Ureter (tissue), 1 donor: ENCODE results near the gene TRIM52. TPM values are rescaled to one million over a fixed set of nuclear protein-coding genes. Genes with fewer than 3 reads are reported as not detected.

Experiments
- DNase-seq: peaks from one replicate; pipeline ENCODE4 v3.0.0-alpha.2; 2020; ENCODE audit warnings: low spot score
- total RNA-seq: library from RNA; stranded (reverse); gene quantifications from one replicate; pipeline ENCODE4 v1.2.4, GENCODE V29; 2023
- donor health status: DM: yes; HTN: yes; CAD: no.

The TRIM52 gene
- total RNA-seq, 1 donor from 2014 or later = 22.5 TPM

GRCh38 chr5:181233801-181234454 lies 27.0 kb downstream of the TRIM52 start:
- no peak for DNase-seq

- DNase-seq = no peak
These were observed 27.7 kb downstream of the TRIM52 start for GRCh38 chr5:181233088-181233800.

GRCh38 chr5:181232593-181232992 lies 28.4 kb downstream of the TRIM52 start:
- no peak for DNase-seq

GRCh38 chr5:181231432-181231831 lies 29.5 kb downstream of the TRIM52 start:
- DNase-seq = no peak

- no peak for DNase-seq
These were observed 30.4 kb downstream of the TRIM52 start for GRCh38 chr5:181230551-181230950.

- DNase-seq = no peak
These were observed 30.9 kb downstream of the TRIM52 start for GRCh38 chr5:181229996-181230395.

- DNase-seq = no peak
These were observed 36.3 kb downstream of the TRIM52 start for GRCh38 chr5:181224390-181225229.

GRCh38 chr5:181223729-181224389 lies 37.1 kb downstream of the TRIM52 start:
- no peak for DNase-seq

GRCh38 chr5:181223058-181223728 lies 37.8 kb downstream of the TRIM52 start, which contains the start of gene TRIM41:
Gene TRIM41, plus strand, starts transcription at chr5:181223281. Its CDS starts 719 bp downstream, at chr5:181224000.
- DNase-seq = peak; percentile 99

- DNase-seq = no peak
These were observed 38.3 kb downstream of the TRIM52 start for GRCh38 chr5:181222630-181223057.

GRCh38 chr5:181221792-181222629 lies 38.9 kb downstream of the TRIM52 start:
- peak; percentile 98 for DNase-seq

- no peak for DNase-seq
These were observed 39.7 kb downstream of the TRIM52 start for GRCh38 chr5:181221105-181221791.

GRCh38 chr5:181220178-181220515 lies 40.8 kb downstream of the TRIM52 start:
- DNase-seq = no peak

GRCh38 chr5:181219262-181220177 lies 41.4 kb downstream of the TRIM52 start:
- DNase-seq = no peak

- no peak for DNase-seq
These were observed 42.2 kb downstream of the TRIM52 start for GRCh38 chr5:181218795-181219124.

GRCh38 chr5:181217803-181218062 lies 43.2 kb downstream of the TRIM52 start:
- no peak for DNase-seq

- DNase-seq = no peak
These were observed 43.7 kb downstream of the TRIM52 start for GRCh38 chr5:181217111-181217802.
